ENCODE results near the gene VCX2. TPM values are rescaled to one million over a fixed set of nuclear protein-coding genes. Genes with fewer than 3 reads are reported as not detected.
"Not testable (repeated sequence)": the region's sequence is repeated elsewhere in the genome, so short reads cannot be mapped to it uniquely, and the experiment has no call there.

VCX2 gene
- total RNA-seq, 6 donors from 2014 or later, result not detected

- H3K4me3 ChIP-seq, result no peak overlapping the region
- DNase-seq (no peak), ATAC-seq (ENCODE audit: low FRiP score in 2 of 2) (no peak)
- no peak overlapping the region for H3K27ac ChIP-seq
- H3K27me3 ChIP-seq, result no peaks in the 10 kb centered on the region
- H3K9me3 ChIP-seq, result no peaks in the 10 kb centered on the region
- H3K36me3 ChIP-seq, result no peaks in the 10 kb centered on the region
- 31 to 35% methylated on average over 1 of the region's 1 CpG for WGBS, 2 donors
- TF ChIP-seq EP300 (IDR thresholded peaks at IDR 0.05), result no peak
- no peak for TF ChIP-seq CTCF (IDR thresholded peaks at IDR 0.05)
- TF ChIP-seq POLR2A (IDR thresholded peaks at IDR 0.05), result no peak
- no peaks in the 10 kb centered on the region for H3K4me1 ChIP-seq
These were observed 8.6 kb upstream of the VCX2 start for GRCh38 chrX:8179656-8180055.

- not testable (repeated sequence) for H3K27me3 ChIP-seq; H3K4me3 ChIP-seq; H3K4me1 ChIP-seq; DNase-seq; ATAC-seq (ENCODE audit: low FRiP score in 2 of 2); H3K36me3 ChIP-seq; H3K9me3 ChIP-seq; H3K27ac ChIP-seq
- WGBS, 2 donors, result 80 to 81% methylated on average over 4 to 7 of the region's 7 CpGs
These were observed 17.1 kb downstream of the VCX2 start for GRCh38 chrX:8154011-8154410.

- H3K9me3 ChIP-seq, result no peaks in the 10 kb centered on the region
- no peaks in the 10 kb centered on the region for H3K27me3 ChIP-seq
- DNase-seq (no peak), ATAC-seq (ENCODE audit: low FRiP score in 2 of 2) (no peak)
- WGBS, 2 donors, result 58 to 69% methylated on average over 4 of the region's 4 CpGs
- no peaks in the 10 kb centered on the region for H3K4me1 ChIP-seq
- H3K27ac ChIP-seq, result no peak overlapping the region
- H3K4me3 ChIP-seq, result no peak overlapping the region
- H3K36me3 ChIP-seq, result no peaks in the 10 kb centered on the region
- no peak for TF ChIP-seq POLR2A (IDR thresholded peaks at IDR 0.05)
- TF ChIP-seq EP300 (IDR thresholded peaks at IDR 0.05), result no peak
- no peak for TF ChIP-seq POLR2AphosphoS5 (IDR thresholded peaks at IDR 0.05)
- TF ChIP-seq CTCF (IDR thresholded peaks at IDR 0.05), result no peak
These were observed 23.8 kb downstream of the VCX2 start for GRCh38 chrX:8147226-8147625.

- 94% methylated on average over 21 of the region's 24 CpGs; no CpG with 5 or more reads in 1 of the 2 donors for WGBS, 2 donors
- Histone ChIP-seq H3K4me3 (no peak overlapping the region), H3K27ac (no peak overlapping the region), H3K9me3 (no peaks in the 10 kb centered on the region), H3K4me1 (no peaks in the 10 kb centered on the region), H3K36me3 (no peaks in the 10 kb centered on the region), H3K27me3 (no peaks in the 10 kb centered on the region)
- TF ChIP-seq POLR2AphosphoS5 (IDR thresholded peaks at IDR 0.05), result no peak
- no peak for TF ChIP-seq EP300 (IDR thresholded peaks at IDR 0.05)
- TF ChIP-seq POLR2A (IDR thresholded peaks at IDR 0.05), result no peak
- TF ChIP-seq CTCF (IDR thresholded peaks at IDR 0.05), result no peak
- no peak for ATAC-seq (ENCODE audit: low FRiP score in 2 of 2)
- peak in 1 of 2 donors; percentile 40 for DNase-seq
These were observed 26.1 kb downstream of the VCX2 start for GRCh38 chrX:8144925-8145324.

GRCh38 chrX:8141896-8142295 lies 29.2 kb downstream of the VCX2 start:
- 91 to 93% methylated on average over 2 to 3 of the region's 3 CpGs for WGBS, 2 donors
- H3K27ac ChIP-seq, result no peak overlapping the region
- H3K9me3 ChIP-seq, result no peaks in the 10 kb centered on the region
- no peak overlapping the region for H3K4me3 ChIP-seq
- H3K36me3 ChIP-seq, result no peaks in the 10 kb centered on the region
- TF ChIP-seq EP300 (IDR thresholded peaks at IDR 0.05) (no peak), POLR2AphosphoS5 (IDR thresholded peaks at IDR 0.05) (no peak), POLR2A (IDR thresholded peaks at IDR 0.05) (no peak), CTCF (IDR thresholded peaks at IDR 0.05) (no peak)
- H3K4me1 ChIP-seq, result no peaks in the 10 kb centered on the region
- ATAC-seq (ENCODE audit: low FRiP score in 2 of 2) (peak in 1 of 2 donors; percentile 43), DNase-seq (no peak)
- no peaks in the 10 kb centered on the region for H3K27me3 ChIP-seq

All from upper lobe of left lung (tissue), 6 donors.